GM18873 (cell line): ENCODE data around the gene TRHDE.

ENCODE experiments used
- ATAC-seq: cut with Tn5 transposase; IDR thresholded peaks from one replicate; pipeline ENCODE4 v1.9.1; 2021; ENCODE audit warnings: mild to moderate bottlenecking, moderate library complexity, moderate number of reproducible peaks; ENCODE audit not compliant: unreplicated experiment, low FRiP score

The TRHDE gene

DNA sequence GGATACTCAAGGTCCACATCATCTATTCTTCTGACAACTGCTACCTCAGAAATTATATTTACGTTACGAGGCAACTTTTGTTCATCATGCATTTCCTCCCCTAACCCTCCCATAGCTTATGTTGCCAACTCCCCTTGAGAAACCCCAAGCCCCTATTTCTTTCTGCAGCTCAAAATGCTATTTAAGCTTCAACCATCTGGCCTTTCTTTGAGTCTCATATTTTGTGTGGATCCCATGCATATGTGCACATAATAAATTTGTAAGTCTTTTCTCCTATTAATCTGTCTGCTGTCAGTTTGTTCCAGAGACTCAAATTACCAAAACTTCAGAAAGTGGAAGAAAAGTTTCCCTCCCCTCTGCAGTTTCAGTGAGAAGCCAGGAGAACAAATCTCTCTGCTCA lies 444.1 kb downstream of the TRHDE start:
- ATAC-seq: no peak

DNA sequence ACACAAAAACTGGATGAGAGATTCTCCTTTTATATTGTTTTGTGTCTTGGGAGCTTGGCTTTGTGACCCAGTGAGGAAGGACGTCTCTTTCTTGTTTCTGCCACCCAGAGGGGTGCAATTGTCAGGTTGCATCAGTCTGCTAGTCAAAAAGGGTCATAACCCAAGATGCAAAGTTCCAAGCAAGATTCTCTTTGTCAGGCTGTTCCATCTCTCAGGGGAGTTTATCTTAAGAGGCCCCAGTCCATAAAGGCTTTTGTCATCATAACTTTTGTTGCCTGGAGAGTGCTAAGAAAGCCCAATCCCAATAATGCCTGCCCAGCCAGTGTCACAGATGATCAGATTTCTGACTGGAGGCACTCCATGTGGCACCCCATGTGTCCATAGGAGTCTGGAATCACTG lies 444.9 kb downstream of the TRHDE start:
- ATAC-seq: no peak
